HS-27A (cell line): ENCODE measurements around the gene MAP3K1.
"Not testable (repeated sequence)": the region's sequence is repeated elsewhere in the genome, so short reads cannot be mapped to it uniquely, and the experiment has no call there.

Experiments
- DNase-seq: peaks from one replicate; pipeline ENCODE4 v3.0.0-alpha.2; 2012; ENCODE audit warnings: low read depth, missing footprints

The MAP3K1 gene

DNA sequence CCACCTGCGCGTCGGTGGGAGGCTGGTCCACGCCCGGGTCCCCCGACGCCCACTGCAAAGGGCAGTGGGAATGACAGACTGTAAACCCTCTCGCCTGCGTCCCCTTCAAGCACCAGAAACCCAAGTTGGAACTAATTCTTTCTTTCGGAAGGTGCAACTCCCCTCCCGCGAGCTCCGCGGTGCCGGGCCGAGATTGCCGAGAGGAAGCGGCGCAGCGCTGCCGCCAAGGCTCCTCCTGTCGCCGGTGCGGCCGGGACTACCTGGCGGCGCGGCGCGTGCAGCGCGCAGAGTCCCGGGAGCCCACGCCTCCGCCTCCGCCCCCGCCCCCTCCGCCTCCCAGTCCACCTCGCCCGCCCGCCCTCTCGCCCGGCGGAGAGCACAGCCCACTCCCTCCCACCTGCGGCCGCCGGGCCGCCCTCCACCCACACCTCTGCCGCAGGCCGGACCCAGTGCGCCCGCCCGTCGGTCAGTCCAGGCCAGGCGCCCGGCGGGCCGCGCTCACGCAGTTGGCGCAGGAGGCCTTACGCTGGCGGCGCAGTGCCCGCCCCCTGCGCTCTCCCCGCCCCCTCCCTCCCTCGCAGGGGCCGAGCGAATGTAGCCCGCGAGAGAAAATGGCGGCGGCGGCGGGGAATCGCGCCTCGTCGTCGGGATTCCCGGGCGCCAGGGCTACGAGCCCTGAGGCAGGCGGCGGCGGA lies at the start of gene MAP3K1:
MAP3K1 (plus strand) TSS at position 587 of the 695 bp plus-strand sequence; CDS start at position 612, 25 bp downstream.
- DNase-seq = no peak

DNA sequence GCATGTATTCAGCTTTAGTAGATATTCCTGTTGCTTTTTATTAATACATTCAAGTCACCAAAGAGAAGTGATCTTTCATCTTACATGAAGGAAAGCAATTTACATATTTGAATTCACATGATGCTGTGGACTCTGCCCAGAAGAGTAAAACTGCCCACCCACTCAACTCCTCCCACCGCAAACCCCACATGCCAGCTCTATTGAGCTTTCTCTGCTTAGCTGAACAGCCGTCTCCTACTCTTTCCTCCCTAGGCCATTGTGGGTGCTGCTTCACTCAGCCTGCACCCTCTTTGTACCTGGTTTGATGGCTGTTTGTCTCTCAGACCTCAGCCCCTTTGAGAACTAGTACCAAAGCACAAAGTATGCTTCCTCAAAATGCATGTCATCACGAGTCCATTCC lies 48.4 kb upstream of the MAP3K1 start:
- no peak for DNase-seq

- DNase-seq = no peak
Measured at GRCh38 chr5:56769875-56770604, 45.3 kb upstream of the MAP3K1 start.

DNA sequence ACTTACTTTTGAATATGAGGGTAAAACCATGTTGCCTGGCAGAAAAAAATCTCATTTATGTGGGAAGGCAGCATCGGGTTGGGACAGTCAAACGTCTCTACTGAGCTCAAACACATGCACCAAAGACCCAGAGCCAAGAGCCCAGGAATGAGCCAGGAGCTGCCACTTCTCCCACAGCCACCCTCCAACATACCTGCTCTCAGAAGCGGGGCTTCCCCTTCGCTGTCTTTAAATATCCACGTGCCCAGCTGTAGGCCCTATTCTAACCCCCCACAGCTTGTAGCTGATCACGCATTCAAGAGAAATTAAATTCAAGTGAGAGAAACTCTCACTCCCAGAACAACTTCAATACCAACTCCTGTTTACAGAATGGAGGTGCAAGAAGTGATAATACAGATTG lies 42.6 kb upstream of the MAP3K1 start:
- no peak for DNase-seq

GRCh38 chr5:56774957-56775356 lies 40.4 kb upstream of the MAP3K1 start:
- no peak for DNase-seq

DNA sequence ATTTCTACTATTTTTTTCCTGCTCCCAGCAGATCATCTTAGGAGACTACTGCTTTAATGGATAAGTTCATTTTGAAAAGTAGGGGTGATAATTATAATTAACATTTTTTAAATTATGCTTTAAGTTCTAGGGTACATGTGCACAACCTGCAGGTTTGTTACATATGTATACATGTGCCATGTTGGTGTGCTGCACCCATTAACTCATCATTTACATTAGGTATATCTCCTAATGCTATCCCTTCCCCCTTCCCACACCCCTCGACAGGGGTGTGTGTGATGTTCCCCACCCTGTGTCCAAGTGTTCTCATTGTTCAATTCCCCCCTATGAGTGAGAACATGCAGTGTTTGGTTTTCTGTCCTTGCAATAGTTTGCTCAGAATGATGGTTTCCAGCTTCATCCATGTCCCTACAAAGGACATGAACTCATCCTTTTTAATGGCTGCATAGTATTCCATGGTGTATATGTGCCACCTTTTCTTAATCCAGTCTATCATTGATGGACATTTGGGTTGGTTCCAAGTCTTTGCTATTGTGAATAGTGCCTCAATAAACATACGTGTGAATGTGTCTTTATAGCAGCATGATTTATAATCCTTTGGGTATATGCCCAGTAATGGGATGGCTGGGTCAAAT lies 39.0 kb upstream of the MAP3K1 start:
- not testable (repeated sequence) for DNase-seq

- no peak for DNase-seq
Measured at GRCh38 chr5:56783261-56783660, 32.1 kb upstream of the MAP3K1 start.

DNA sequence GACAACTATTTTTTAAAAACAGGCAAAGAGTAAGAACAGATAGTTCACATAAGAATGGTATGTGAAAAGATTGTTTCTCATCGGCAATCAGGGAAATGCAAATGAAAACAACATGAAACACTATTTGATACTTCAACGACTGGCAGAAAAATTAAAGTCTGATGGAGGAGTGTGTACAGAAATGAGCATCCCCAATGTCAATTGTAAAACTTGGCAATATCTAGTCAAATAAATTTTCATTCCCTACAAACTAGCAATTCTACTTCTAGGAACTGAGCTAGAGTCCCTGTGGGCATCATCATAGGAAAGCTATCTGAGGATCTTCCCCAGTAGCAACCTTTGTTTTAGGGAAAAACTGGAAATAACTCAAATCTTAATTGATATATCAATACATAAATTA lies 29.0 kb upstream of the MAP3K1 start:
- DNase-seq = no peak

- DNase-seq = no peak
Measured at GRCh38 chr5:56791396-56791795, 24.0 kb upstream of the MAP3K1 start.

- no peak for DNase-seq
Measured at GRCh38 chr5:56798521-56798920, 16.8 kb upstream of the MAP3K1 start.

DNA sequence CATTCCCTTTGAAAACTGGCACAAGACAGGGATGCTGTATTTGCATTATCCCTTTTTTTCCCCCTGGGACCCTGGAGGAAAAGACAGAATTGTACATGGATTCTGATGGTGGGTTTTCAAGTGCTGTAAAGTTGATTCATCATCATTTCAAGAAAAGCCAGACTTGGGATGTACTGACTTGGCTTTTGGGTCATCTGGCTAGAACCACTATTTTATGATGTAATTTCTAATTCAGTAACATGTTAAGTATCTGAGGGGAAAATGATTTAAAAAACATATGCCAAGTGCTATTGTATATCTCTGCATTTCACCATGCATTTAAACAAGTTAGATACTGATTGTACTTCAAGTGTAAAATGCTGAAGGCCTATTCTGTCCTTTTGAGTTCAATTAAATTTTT lies 15.2 kb upstream of the MAP3K1 start:
- no peak for DNase-seq

DNA sequence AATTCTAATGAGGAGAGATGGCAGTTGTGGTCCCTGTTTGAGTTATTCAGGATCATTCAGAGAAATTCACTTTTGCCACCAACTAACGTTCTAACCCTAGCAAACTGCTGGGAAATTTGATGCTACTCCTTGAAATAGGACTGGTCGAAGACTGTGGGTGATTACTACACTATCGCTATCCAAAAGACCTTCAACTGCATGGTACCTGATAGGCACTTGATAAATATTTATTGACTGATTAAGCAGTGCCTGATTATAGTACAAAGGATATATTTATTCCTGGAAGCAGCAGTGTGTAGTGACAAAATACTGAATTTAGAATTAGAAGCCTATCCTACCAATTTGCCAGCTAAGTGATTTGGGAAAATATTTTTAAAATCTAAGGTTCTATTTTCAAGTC lies 14.1 kb upstream of the MAP3K1 start:
- DNase-seq = no peak

DNA sequence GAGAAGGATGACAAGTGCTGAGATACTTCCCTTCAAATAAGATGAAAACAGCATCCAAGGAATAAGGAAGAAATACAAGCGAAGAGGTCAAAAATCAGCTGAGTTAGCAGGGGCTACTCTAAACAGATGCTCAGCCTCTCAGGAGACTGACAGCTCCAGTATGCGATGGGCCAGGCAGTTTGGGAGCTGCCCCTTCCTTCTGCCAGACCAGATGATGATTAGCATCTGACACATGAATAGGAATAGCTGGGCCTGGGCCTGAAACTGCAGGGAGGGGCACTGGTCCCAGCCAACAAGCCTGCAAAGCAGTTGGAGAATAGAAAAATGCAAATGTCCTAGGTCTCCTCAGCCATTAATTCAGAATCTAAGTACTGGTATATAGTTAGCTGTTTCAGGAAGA lies 13.1 kb upstream of the MAP3K1 start:
- DNase-seq = no peak

GRCh38 chr5:56803025-56803424 lies 12.3 kb upstream of the MAP3K1 start:
- DNase-seq = no peak

- no peak for DNase-seq
Measured at GRCh38 chr5:56803894-56804293, 11.5 kb upstream of the MAP3K1 start.

DNA sequence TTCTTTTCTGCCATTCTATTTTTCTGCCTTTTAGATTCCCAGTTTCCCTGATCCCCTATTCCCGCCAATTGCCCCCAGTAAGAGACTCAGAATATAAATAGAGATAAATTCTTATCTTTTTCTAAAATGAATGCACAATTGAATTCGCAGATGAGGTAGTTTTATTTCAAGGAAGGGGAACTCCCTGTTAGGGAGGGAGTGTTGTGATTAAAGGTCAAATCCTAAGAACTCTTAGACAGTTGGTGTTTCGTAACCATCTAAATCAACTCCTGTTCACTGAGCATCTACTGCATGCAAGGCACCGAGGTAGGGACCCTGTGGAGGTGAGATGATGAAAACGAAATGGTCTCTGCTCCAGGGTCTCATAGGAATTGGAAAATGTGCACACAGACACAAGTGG lies 7.7 kb upstream of the MAP3K1 start:
- DNase-seq = no peak

DNA sequence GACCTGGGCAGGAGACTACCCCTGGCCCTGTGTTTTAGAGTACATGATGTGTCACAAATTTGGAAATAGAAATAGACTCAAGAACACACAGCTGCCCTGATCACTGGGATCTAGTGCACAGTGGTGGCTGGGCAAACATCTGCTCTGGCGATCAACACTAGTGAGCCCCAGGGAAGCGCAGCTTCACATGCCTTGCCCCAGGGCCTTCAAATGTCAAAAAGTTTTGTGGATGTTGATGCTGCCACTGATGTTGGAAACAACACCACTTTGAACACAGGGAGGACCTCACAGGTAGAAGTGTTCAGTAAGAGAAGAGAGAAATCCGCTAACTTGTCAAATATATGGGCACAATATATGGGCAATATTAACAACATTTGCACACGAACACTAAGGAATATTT lies 7.1 kb upstream of the MAP3K1 start:
- DNase-seq = no peak

DNA sequence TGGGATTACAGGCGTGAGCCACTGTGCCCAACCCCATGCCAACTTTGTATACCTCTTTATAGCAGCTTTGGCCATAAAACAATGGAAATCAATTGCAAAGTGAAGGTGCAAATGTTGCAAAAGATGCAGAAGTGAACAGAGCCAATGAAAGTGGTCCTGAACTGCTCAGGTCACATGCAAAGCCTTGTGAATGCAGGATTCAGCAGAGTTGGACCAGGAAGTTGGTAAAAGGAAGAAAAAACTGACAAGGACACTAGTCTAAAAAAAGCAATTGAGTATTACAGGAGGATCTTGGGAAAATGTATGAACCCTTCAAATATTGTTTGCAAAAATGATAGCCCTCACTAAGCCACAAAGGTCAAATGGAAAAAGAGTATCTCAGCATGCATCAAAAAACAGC lies 4.5 kb upstream of the MAP3K1 start:
- DNase-seq = no peak

- DNase-seq = no peak
Measured at GRCh38 chr5:56812110-56812509, 3.2 kb upstream of the MAP3K1 start.

DNA sequence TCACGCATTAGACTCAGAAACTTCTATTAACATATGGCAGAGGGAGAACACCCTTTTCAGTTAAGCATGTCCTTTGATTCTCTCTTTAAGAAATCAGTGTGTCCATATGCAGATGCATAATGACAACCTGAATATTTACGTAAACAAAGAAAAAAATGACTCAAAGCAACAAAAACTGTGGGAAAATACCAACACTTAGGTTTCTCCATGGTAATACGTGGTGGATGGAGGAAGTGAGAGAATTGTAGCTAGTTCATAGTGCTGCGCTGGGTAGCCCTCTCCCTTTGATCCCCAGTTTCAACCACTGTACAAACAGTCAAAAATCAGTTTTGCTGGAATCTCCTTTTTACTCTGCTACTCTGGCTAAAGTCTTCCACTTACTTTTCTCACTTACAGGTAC lies 2.0 kb upstream of the MAP3K1 start:
- DNase-seq = no peak

GRCh38 chr5:56814361-56814962 lies 887 bp upstream of the MAP3K1 start:
- DNase-seq = no peak

DNA sequence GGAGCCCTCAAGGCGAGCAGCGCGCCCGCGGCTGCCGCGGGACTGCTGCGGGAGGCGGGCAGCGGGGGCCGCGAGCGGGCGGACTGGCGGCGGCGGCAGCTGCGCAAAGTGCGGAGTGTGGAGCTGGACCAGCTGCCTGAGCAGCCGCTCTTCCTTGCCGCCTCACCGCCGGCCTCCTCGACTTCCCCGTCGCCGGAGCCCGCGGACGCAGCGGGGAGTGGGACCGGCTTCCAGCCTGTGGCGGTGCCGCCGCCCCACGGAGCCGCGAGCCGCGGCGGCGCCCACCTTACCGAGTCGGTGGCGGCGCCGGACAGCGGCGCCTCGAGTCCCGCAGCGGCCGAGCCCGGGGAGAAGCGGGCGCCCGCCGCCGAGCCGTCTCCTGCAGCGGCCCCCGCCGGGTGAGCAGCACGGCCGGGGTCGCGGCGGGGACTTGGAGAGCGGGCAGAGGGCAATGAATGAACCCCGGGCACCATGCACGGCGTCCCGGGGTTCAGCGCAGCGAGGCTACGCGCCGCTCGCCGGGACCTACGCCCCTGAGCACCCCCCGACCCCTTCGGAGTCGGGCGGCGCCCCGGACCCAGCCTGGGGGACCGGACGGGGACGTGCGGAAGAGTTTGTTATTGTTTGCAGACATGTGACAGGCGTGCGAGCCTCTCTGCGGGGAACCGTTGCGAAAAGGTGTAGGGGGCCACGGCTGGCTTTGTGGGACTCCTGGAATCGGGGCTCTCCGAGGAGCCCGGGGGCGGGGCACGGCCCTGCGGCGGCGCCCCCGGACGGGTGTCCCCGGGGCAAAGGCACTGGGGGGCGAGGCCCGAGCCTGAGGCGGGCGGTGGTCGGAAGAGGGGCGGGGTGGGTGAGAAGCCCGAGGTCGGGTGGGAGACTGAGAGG lies 553 bp downstream of the MAP3K1 start:
- DNase-seq = no peak
